GM18517 (cell line): ENCODE measurements around the gene ADD1.
A peak's percentile ranks its signal among the peaks of the same experiment; 100 is the strongest.

Source experiments
- ATAC-seq: cut with Tn5 transposase; IDR thresholded peaks from one replicate; pipeline ENCODE4 v1.9.1; 2021; ENCODE audit warnings: mild to moderate bottlenecking, moderate library complexity; ENCODE audit not compliant: unreplicated experiment

Gene ADD1

DNA sequence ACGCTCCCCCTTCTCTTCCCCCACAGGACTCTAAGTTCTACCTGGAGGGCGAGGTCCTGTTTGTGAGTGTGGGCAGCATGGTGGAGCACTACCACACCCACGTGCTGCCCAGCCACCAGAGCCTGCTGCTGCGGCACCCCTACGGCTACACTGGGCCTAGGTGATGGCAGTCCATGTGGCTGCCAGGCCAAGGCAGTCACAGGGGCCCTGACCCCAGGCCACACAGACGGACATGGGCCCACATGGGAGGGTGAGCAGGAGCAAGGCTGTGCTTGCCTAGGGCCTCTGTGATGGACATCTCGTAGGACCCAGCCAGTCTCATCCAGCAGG lies 10.0 kb upstream of the ADD1 start:
- ATAC-seq = no peak

DNA sequence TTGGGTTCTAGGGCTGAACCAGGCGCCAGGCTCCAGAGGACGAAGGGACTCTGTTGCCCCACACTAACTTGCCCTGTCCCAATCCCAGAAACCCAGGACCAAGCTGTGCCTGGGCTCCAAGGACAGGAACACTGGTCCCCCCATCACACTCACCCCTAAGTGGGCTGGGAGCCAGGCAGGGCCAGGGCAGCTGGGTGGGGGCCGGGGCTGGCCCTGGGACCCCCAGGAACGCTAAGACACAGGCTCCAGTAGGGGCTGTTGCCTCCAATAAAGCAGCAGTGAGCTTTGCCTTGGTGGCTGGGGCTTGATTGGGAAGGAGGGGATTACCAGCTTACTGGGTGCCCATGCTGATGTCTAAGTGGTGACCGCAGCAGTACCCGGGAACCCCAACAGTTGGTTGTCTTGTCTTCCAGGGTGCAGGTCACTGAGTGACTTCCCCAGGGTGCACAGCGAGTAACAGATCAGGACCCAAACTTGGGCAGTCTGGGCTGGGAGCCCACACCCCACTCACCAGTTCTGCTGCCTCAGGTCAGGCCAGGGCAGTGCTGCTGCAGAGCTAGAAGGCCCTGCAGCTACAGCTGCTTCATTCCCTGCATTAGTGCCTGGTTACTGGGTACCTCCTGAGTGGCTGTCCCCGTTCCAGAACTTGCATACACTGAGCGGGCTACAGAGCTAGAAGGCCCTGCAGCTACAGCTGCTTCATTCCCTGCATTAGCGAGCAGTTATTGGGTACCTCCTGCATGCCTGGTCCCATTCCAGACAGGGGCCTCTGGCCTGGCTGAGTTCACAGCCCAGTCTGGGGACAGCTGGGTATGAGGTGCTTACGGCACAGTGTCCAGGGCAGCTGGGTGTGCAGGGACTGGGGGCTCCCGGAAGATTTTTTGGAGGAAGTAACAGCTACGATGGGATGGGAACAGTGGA lies 9.4 kb upstream of the ADD1 start:
- ATAC-seq = no peak

DNA sequence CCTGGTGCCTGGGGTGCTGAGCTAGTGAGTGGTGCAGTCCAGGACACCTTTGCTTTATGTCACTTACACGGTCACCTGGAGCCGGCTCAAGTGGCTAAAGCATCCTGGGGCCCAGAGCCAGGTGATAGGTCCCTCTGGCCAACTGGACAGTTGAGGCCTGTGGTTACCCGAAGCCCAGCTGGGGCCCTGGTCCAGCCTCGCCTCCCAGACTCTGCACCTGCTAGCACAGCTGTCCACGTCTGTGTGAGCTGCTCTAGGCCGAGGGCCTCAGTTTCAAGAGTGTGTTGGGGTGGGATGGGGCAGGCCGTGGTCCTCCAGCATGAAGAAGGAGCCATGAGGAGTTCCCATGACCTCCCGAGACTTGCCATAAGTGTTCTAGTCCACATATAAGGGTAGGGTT lies 7.7 kb upstream of the ADD1 start:
- ATAC-seq = no peak

DNA sequence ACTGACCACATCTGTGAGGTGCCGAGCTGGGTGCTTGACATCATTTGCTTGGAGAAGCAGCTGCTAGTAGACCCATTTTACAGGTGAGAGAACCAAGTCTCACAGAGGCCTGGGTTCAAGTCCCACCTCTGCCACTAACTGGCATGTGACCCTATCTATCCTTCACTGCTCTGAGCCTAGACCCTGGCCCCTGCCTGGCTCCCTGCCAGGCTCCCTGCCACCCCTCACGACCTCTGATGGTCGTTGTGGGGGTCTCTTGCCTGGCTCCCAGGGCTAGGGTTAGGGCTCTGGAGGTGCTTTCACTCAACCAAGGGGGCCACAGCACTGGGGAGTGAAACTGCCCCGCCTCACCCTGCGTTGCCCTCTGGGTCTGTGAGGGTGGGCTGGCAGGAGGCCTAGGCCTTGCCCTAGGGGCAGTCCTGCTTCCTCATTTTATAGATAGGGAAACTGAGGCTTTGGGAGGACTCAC lies 7.2 kb upstream of the ADD1 start:
- no peak for ATAC-seq

DNA sequence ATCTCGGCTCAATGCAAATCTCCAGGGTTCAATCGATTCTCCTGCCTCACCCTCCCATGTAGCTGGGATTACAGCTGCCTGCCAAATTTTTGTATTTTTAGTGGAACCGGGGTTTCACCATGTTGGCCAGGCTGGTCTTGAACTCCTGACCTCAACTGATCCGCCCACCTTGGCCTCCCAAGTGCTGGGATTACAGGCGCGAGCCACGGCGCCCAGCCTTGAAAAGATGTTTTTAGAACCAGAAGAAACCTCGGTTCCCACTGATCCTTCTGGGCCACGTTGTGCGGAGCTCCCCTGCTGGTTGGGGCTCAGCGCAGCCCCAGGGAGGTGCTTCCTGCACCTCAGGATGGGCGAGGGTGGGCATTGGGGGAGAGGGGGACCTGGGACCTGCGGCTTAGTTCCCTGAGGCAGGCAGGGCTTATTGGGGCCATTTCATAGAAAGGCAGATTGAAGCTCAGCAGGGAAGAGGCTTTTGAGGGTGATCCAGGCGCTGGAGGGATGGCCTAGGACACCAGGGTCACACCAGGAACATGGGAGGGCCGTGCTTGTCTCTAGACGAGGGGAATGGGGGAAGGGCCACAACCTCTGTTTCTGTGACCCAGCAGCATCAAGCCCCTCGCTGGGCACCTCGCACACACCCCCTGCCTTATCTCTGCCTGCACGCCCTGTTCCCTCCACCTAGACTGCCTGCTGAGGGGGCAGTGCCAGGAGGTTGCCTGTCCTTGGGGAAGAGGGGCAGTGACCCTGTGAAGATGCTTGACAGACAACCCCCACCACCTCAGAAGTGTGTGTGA lies 6.3 kb upstream of the ADD1 start:
- no peak for ATAC-seq

DNA sequence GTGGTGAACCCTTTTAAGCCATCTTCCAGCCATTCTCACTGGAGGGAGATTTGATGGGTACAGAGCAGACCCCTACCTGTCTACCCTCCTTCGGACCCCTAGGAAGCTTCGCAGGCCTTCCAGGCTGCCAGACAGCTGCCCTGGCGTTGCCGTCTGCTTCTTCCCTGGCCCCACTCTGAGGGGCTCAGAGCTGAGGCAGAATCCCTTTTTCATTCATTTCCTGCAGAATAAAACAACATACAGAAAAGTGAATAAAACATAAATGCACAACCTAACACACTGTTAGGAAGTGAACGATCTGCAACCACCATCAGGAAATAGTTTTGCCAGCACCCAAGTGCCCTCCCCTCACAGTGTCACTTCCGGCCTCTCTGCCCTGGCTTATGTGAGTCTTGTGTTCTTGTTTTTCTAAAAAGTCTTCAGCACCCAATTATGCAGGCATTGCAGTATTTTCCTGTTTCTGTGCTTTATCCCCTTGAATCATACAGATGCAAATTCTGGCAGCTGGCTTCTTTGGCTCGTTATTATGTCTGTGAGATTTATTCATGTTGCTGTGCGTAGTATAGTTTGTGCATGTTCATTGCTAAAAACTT lies 5.6 kb upstream of the ADD1 start:
- peak; percentile 44 for ATAC-seq

DNA sequence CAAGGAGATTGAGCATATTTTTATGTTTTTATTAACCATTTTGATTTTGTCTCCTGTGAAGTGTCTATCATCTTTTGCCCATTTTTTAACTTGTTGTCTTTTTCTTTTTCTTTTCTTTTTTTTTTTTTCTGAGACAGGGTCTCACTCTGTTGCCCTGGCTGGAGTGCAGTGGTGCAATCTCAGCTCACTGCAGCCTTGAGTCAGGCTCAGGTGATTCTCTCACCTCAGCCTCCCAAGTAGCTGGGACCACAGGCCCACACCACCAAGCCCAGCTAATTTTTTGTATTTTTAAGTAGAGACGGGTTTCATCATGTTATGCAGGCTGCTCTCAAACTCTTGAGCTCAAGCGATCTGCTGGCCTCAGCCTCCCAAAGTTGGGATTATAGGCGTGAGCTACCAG lies 4.6 kb upstream of the ADD1 start:
- ATAC-seq = no peak

DNA sequence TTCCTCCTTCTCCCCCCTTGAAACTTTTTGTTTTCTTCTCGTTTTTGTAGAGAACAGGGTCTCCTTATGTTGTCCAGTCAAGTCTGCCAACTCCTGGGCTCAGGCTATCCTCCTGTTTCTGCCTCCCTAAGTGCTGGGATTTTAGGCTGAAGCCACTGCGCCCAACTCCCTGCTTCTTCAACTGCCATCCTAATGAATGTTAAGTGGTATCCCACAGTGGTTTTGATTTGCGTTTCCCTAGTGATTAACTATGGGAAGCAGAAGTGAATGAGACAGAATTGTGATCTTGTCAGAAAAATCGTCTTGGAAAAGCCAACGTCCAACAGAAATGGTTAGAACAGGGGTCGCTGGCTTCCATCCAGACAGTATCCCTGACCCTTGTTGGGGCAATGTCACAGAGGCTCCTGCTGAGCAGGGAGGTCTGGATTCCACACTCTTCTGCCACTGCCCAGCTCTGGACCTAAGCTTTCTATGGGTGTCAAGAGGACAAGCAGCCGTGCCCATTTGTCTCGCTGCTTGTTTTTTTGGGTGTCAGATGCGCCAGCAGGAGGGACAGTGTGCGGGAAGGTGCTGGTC lies 869 bp upstream of the ADD1 start:
- no peak for ATAC-seq

DNA sequence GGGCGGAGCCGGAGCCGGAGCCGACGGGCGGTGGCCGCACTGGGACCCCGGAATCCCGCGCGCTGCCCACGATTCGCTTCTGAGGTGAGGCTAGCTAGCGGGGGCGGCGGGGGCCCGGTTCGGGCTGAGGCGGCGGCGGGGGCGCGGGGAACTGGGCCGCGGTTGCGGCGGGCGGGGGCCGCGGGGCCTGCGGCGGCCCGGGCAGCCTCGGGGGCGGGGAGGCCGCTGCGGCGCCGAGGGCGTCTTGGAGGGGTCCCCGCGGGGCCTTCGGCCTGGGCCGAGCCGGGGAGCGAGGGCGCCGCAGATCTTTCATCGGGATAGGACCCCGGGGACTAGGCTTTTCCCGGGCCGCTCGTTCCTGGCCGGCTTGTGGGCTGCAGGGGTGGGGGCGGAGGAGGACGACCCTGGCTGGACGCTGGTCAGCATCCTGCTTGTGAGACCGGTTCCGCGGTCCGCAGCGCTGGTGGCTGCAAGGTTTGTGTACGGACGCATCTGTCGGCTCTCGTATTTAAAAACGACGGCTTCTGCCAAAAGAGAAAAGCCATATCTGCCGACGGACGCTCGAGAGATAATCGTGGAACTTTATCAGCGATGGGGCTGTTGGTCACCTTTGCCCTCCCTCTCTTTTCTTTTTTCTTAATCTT lies 419 bp downstream of the ADD1 start:
- no peak for ATAC-seq

DNA sequence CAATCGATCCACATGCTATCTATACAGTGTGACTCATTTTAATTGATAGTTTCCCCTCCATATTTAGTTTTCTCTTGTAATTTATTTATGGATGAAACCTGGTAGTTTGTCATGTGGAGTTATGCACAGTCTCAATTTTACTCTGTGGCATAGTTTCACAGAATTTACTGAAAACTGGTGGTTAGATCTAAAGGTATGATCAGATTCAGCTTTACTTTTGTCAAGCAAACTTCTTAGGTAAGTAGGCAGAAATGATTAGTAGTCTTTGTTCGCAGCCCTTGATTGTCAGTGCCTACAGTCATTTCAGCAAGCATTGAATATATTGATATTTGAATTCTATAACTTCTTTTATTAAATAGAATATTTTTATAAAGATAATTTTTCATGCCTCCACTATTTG lies 2.5 kb downstream of the ADD1 start:
- ATAC-seq = no peak

DNA sequence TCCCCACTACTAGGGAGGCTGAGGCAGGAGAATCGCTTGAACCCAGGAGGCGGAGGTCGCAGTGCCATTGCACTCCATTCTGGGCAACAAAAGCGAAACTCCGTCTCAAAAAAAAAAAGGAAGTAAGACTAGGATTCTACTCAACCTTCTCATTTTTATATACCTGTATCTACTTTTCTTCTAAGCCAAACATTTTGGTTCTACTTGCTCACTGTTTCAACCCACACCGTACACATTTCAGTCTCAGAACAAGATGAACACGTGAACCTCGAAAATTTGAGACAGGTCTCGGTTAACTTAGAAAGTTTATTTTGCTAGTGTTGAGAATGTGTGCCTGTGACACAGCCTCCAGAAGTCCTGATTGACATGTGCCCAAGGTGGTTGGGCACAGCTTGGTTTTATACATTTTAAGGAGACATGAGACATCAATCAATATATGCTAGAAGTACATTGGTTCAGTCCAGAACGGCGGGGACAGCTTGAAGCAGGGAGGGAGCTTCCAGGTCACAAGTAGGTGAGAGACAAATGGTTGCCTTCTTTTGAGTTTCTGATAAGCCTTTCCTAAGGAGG lies 3.7 kb downstream of the ADD1 start:
- ATAC-seq = no peak

DNA sequence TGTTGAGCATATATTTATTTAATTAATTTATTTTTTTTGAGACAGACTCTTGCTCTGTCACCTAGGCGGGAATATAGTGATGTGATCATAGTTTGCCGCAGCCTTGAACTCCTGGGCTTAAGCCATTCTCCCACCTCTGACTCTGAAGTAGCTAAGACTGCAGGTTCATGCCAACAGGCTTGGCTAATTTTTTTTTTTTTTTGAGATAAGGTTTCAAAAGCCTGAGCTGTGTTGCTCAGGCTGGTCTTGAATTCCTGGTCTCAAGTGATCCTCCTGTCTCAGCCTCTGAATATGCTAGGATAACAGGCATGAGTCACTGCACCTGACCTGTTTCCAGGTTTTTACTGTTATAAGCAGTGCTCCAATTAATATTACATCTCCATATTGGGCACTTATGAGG lies 4.8 kb downstream of the ADD1 start:
- no peak for ATAC-seq

DNA sequence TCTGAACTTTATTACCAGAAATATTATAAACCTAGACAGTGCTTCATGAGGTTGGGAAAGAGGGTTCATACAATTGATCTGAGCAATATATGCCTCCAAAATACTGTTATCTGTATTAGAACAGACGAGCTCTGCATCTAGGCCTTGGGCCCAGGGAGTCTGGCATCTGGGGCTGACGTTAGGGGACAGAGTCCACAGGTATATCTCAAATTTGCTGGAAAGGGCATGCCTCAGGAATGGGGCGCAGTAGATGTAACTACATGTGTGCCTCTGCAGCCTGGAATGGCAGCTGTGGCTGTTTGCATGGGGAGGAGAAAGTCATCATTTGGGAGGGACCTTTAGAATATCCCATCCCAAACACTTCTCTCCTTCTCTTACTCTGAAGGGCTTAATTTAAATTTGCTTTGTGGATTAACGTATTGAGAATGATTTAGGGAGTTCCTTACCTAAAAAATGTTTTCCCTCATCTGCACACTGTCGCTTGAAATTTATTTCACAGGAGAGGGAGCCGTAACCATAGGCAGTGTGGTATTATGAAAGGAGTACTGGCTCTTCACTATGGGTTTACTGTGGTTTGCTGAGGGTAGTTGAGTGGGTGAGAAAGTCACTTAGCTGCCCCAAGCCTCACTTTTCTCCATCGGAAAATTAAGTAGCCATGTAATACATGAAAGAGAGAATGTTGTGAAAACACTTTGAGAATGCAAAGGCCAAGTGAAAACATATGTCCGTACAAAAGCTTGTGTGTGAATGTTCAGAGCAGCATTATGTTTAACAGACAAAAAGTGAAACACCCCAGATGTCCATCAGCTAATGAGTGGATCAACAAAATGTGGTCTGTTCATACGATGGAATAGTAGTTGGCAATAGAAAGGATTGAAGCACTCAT lies 5.9 kb downstream of the ADD1 start:
- ATAC-seq = no peak

DNA sequence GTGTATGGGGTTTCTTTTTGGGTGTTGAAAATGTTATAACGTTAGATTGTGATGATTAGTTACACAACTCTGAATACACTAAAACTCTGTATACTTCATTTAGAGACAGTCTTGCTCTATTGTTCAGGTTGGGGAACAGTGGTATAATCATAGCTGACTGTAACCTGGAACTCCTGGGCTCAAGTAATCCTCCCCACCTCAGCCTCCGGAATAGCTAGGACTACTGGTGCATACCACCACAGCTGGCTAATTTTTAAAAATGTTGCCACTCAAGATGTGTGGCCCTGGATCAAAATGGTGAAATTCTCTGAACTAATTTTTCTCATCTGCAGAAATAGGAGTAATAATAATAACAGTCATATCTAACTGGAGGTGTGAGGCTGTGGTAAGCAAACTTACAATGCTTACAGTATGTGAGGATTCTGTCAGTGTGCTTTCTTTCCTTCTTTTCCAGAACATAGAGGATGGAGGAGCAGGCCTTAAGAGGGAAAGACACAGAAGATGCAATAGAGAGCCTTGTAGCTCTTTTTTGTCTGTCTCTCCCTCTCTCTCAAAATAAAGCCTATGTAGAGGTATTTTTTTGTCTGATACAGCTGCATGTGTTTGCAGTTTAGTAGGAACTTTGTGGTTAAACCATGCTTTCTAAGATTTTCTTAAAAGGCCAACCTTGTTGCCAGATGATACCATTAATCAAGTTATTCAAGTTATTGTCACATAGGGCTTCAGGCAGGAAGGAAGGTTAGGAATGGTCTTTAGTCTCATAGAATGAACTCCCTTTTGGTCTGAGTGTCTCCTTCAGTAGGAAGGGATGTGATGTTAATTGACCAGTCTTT lies 7.5 kb downstream of the ADD1 start:
- ATAC-seq = no peak

DNA sequence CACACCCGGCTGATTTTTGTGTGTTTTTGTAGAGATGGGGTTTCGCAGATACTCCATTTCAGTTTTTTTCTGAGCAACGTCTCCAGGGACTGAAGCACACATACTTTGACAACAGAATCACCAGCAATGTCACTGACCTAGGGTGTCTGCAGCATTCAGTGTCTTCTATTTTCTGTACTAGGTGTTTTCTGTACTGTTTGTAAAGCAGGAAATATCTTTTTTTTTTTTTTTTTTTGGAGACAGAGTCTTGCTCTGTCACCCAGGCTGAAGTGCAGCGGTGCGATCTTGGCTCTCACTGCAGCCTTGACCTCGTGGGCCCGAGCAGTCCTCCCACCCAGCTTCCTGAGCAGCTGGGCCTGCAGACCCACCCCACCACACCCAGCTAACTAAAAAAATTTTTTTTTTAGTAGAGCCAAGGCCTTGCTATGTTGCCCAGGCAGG lies 8.9 kb downstream of the ADD1 start:
- ATAC-seq = peak; percentile 50

DNA sequence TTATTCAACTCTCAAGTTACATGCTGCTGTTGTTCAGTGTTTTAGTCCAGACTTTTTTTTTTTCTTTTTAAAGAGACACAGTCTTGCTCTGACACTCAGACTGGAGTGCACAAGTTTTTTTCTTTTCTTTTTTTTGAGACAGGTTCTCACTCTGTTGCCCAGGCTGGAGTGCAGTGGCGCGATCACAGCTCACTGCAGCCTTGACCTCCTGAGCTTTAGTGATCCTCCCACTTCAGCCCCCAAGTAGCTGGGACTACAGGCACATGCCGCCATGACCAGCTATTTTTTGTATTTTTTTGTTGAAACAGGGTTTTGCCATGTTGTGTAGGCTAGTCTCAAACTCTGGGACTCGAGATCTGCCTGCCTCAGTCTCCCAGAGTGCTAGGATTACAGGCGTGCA lies 11.9 kb downstream of the ADD1 start:
- ATAC-seq = no peak

DNA sequence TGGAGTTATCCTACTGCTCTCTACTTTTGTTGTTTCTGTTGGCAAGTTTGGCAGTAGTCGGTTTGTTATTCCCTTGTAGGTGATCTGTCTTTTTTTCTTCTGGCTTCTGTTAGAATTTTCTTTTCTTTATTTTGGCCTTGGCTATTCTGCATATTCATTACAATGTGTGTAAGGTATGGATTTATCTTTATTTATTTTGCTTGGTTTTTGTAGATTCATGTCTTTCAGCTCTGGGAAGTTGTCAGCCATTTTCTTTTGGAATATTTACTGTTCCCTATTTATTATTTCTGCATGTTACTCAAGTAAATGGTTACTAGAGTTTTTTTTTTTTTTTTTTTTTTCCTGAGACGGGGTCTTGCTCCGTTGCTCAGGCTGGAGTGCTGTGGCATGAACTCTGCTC lies 12.6 kb downstream of the ADD1 start:
- no peak for ATAC-seq

DNA sequence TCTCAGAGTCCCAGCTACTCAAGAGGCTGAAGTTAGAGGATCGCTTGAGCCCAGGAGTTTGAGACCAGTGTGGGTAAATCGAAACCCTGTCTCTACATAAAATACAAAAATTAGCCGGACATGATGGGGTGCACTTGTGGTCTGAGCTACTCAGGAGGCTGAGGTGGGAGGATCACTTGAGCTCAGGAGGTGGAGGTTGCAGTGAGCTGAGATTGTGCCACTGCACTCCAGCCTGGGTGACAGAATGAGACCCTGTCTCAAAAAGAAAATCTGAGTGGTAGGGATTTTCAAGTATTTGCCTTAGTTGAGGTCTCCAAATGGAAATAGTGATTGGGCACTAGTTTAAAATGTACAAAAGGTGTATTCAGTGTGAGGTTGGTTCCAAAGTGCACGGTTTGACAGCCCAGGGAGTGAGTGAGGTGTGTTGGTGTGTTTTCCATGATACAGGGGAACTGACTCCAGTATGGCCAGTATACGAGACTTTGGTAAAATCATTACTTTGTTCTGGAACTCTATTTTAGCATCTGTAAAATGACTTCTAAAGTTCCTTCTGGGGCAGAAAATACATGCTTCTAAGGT lies 13.8 kb downstream of the ADD1 start:
- ATAC-seq = no peak
